OCI-LY1 (cell line): ENCODE results near the gene OR5AN1.

Experiments
- CTCF ChIP-seq: fragments of 200-600 bp; sonication (generic), shearing (Covaris generic); IDR thresholded peaks from 2 replicates; pipeline ENCODE4 v1.5.1; 2017; ENCODE audit warnings: mild to moderate bottlenecking, antibody characterized with exemption, low read length, moderate library complexity, mixed read lengths
- EZH2 ChIP-seq: fragments of 200-600 bp; sonication (generic), shearing (Covaris generic); IDR thresholded peaks from 2 replicates; pipeline ENCODE4 v1.8.0; 2017; ENCODE audit warnings: borderline replicate concordance, mixed run types, mild to moderate bottlenecking, antibody characterized with exemption, low read length, moderate library complexity, mixed read lengths

DNA sequence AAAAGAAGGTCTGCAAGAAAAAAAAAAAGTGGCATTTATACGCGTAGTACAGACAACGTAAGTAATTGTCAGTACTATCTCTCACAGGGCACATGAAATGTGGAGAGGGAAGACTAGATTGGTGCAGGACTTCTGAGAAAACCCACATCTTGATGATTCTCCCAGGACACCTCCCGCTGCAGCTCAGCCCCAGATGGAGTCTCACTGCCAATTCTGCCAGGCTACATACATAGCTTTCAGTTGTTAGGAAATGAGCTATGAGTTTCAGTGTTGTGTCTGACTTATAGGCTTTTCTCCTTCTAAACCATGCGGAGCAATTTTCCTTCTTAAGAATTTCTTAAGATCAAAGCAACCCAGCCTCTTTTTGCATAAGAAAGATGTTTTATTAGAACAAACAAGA is 57.9 kb downstream of the OR5AN1 start:
- TF ChIP-seq CTCF (no peak), EZH2 (no peak)
